HG02852 (cell line): ENCODE measurements around the gene EXOC1.
"Not testable (repeated sequence)": the region's sequence is repeated elsewhere in the genome, so short reads cannot be mapped to it uniquely, and the experiment has no call there.

ENCODE experiments used
- ATAC-seq: cut with Tn5 transposase; IDR thresholded peaks from one replicate; pipeline ENCODE4 v1.9.1; 2021; ENCODE audit warnings: mild to moderate bottlenecking, moderate library complexity; ENCODE audit not compliant: unreplicated experiment

Gene EXOC1, protein sequence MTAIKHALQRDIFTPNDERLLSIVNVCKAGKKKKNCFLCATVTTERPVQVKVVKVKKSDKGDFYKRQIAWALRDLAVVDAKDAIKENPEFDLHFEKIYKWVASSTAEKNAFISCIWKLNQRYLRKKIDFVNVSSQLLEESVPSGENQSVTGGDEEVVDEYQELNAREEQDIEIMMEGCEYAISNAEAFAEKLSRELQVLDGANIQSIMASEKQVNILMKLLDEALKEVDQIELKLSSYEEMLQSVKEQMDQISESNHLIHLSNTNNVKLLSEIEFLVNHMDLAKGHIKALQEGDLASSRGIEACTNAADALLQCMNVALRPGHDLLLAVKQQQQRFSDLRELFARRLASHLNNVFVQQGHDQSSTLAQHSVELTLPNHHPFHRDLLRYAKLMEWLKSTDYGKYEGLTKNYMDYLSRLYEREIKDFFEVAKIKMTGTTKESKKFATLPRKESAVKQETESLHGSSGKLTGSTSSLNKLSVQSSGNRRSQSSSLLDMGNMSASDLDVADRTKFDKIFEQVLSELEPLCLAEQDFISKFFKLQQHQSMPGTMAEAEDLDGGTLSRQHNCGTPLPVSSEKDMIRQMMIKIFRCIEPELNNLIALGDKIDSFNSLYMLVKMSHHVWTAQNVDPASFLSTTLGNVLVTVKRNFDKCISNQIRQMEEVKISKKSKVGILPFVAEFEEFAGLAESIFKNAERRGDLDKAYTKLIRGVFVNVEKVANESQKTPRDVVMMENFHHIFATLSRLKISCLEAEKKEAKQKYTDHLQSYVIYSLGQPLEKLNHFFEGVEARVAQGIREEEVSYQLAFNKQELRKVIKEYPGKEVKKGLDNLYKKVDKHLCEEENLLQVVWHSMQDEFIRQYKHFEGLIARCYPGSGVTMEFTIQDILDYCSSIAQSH

DNA sequence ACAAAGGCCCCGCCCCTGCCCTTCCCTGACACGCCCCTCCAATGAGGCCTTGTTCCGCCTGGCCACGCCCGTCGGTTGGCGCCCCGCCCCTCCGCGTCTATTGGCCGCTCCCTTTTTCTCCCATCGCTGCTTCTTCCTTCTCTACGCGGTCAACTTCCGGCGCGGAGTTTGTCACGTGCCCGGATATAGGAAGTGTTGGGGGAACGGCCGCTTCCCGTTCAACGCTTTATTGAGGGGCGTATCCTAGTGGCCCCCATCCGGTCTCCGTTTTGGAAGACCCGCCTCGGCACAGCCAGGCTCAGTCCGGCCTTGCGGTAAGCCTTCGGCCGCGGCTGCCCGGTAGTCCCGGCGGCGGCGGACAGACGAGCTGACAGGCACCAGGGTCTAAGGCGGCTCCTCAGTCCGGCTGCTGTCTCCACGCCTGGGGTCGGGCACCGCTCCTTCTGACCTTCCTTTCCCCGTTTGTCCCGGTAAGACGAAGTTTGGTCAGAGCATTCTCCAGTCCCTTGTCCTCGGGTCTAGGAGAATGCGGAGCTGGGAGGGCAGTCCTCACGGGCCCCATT lies at the start of gene EXOC1:
Gene EXOC1 (plus strand): TSS at position 165 of the 563 bp plus-strand sequence. CDS start 4,676 bp downstream, outside the sequence.
- peak; percentile 97 for ATAC-seq

DNA sequence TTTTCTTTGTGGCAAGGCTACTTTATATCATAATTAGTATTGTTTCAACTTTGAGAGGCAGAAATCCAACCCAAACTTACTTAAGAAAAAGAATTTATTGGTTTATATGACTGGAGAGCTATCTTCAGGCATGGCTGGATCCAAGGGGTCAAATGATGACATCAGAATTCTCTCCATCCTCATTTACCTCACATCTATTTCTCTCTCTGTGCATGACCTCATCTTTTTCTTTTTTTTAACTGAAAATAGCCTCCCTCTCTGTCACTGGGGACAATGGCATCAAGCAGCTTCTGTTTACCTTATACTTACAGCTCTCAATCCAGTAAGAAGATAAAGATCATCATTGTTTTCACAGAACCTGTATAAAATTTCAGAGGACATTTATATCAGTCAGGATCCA lies 45.9 kb upstream of the EXOC1 start:
- no peak for ATAC-seq

DNA sequence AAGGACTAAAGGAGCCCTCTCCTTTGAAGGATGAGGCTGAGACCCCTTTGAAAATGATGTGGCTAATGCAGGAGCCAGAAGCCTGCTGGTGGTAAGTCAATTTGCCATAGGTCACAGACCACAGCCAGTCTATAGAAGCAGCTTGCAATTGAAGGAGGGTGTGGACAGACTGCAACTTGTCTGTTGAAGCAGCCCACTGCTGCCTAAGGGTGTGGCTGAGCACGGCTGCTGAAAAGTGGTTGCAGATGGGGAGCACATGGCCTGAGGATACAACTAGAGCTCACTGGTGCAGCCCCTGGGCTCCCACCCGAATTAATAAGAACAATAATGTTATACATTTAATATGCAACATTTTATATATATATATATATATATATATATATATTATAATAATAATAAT lies 45.3 kb upstream of the EXOC1 start:
- ATAC-seq = no peak

DNA sequence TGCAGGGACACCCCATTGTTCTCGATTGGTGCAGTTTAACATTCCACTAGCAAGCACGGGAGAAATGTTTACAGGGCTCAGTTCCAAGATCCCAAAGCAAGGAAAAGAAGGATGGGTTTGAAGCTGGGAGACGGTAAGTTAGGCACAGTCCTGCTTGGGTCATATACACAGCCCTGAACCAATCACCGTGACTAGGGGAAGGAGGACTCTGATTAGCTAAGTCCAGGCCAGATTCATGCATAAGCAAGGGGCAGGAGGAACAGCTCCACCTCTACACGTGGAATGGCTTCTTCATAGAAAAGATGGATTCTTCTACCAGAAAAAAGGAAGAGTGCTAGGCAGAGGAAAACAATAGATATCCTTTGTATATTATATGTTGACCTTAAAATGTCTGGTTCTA lies 44.8 kb upstream of the EXOC1 start:
- ATAC-seq = no peak

DNA sequence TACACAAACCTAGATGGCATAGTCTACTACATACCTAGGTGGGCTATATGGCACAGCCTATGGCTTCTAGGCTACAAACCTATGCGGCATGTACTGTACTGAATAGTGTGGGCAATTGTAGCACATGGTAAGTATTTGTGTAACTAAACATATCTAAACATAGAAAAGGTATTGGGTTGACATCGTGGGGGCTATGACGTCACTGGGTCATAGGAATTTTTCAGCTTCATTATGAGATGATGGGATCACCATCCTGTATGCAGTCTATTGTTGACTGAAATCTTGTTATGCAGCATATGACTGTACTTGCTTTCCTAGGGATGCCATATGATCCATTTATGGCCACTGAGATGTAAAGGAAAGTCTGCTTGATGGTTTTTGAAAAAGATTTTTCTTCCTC lies 35.8 kb upstream of the EXOC1 start:
- ATAC-seq = no peak

DNA sequence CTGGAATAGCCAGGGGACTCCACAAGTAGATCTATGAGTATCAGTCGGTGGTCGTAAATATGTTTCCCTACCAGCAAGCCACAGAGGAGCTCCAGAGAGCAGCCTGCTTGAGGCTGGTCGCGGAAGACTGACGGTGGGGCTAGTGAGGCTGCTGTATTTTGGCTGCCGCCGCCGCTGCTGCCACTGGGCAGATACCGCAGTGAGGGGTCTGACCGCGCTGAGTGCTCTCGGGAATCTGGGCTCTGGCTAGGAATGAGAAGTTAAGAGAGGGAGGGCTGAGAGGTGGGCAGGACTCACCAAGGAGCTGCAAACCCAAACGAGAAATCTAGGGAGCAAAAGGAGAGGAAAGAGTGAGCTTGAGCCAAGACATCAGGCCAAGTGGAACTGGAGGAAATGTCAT lies 33.8 kb upstream of the EXOC1 start, which contains the start of gene EXOC1L:
Gene EXOC1L (plus strand): TSS at position 157 of the 400 bp plus-strand sequence. CDS start 237 bp downstream, at position 394.
- no peak for ATAC-seq

DNA sequence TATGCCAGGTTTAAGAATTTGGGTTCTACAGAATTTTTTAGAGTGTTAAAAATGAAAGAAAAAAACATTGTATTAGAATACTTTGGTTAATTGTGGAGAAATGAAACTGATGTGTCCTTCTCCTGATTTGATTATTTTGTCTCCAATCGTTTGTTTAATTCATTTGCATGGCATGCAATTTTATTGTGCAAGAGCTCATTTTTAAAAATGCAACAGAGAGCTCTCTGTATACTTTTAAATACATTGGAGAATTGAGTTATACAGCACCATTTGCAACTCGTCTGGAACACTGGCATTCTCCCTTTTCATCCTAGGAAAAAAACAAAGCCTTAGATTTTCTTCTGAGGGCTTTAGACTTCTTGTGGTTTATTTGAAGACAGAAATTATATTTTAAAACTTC lies 33.2 kb upstream of the EXOC1 start:
- ATAC-seq = no peak

DNA sequence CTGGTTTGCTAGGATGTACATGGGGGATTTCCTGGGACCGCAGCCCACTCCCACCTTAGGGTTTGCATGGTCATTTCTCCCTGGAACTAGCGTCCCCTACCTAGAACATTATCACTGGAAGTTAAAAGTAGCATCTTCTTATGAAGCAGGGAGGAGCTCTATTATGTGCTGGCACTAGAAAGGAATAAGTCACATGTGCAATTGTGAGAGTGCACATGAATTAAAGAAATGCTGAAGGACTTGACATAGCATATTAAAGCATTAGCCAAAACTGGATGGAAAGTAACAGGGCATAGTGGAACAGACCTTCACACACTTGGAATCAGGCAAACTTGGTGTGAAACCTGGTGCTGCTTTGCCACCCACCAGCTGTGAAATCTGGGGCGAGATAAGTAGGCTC lies 31.1 kb upstream of the EXOC1 start:
- no peak for ATAC-seq

DNA sequence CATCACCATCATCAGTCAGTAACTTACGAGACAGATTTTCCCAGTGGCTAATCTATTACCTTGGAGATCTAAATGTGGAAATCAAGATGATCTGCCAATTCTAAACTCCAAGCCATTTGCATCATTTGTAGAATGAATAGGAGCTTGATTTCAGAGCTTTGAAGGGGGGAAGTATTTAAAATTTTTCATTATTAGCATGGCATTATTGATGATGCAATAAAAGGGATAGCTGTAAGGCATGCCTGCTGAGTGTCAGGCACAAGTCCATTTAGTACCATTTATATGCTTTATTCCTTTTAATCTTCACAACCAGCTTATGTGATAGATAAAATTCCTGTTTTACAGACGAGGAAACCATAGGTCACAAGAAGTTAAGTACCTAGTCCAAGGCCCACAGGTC lies 28.6 kb upstream of the EXOC1 start:
- no peak for ATAC-seq

DNA sequence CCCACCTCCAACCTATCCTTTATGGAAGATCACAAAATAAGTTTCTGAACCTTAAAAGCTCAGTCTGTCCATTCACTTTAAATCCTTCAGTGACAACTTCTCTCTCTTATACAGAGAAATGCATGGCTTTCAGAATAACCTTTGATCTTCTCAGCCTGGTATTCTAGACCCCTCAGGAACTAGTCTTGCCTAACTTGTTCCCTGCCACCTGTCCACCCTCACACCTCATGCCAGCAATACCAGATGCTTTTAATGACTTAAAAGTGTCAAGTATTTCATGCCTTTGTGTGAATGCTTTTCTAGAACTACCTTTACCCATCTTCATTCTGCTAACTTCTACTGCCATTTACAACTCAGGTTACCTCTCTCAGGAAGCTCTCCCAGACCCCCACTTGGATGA lies 26.5 kb upstream of the EXOC1 start:
- ATAC-seq = no peak

DNA sequence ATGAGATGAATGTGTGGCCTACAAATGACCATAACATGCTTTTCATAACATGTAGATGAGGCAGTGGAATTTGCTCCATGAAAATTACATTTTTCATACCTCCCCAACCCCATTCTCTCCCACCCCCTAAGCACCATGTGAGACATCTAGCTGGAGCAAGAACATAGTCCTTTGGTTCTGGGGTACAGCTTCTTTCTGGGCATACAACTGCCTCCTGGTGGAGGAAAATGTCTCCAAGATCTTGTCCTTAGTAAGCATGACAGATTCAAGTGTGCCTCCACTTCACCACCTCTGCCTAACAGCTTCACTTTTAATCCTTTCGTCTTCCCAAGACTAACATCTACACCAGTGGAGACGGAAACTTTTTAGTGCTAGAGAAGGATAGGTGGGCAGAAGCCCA lies 25.9 kb upstream of the EXOC1 start:
- no peak for ATAC-seq

DNA sequence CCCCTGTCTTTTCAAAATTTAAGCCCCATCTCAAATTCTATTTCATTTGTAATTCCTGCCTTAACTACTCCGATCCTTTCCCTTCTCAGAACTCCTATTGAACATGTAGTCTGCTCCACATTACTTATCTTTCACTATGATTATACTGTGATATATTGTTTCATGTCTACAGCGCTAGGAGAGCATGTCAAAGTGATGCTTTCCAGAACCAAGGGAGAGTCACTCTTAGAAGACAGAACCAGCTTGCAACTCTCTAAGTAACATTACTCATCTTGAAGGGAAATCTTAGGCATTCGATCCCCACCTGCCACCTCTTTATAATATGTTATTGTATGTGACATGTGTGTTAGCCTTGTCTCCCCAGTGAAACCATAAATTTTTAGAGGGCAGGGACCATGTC lies 23.4 kb upstream of the EXOC1 start:
- ATAC-seq = no peak

DNA sequence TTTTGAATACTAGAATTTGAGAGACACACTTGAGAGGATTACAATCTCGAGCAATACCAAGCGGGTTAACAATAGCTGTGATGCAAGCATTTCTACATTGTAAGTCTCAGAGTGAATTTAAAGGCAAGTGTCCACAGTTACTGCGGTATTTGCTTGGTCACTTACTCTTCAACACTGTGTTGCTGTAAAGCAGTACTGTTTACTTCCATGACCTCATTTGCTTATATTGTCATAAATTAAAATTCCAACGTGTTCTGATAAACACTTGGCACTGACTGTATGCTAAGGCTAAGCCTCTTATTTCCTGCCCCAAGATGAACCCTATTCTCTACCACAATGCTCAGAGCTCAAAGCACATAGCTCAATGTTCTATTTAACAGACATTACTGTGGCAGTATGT lies 22.7 kb upstream of the EXOC1 start:
- ATAC-seq = no peak

DNA sequence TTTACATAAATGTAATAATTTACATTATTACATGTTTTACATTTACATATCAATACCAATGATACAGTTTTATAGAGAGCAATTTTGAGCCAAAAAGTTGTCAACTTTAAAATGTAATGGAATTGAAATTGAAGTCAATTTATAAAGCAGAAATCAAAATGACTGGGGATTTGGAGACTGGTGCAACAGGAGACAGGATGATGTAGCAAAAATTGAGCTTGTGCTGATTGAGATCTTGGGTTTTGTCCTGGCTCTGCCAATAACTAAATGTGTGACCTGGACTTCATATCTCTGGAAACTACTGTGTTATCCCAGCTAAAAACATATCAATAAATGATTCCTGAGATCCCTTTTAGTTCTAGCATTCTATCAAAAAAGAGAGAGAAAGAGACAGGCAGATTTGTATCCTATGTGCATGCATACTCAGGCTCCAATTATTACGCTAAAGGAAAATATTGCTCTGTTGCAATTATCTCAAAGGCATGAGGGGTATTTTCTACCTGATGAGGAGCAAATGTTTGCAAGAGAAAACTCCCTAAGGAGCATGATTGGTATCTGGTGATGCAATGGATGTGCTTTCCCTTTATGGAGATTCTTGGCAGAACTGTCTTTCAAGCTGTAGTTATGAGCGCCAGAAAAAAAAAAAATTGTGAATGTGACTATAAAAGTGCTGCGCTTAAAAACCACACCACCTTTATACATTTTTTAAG lies 19.2 kb upstream of the EXOC1 start:
- no peak for ATAC-seq

DNA sequence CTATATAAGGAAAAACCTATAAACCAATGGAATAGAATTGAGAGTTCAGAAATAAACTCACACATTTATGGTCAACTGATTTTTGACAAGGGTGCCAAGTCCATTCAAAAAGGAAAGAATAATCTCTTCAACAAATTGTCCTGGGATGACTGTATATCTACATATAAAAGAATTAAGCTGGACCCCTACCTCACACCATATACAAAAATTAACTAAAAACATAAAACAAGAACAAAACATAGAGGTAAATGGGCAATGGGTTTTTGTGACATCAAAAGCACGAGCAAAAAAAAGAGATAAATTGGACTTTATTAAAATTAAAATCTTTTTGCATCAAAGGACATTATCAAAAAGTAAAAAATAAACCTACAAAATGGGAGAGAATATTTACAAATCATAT lies 15.5 kb upstream of the EXOC1 start:
- ATAC-seq = no peak

DNA sequence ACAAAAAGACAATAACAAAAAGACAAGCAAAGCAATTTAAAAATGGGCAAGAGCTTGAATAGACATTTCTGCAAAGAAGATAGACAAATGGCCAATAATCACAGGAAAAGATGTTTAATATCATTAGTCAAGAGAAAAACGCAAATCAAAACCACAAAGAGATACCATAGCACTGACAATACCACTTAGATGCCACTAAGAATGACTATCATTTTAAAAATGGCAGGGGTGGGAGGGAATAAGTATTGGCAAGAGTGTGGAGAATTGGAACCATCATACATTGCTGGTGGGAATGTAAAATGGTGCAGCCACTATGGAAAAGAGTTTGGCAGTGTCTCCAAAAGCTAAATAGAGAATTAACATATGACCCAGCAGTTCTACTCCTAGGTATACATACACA lies 15.1 kb upstream of the EXOC1 start:
- ATAC-seq = no peak

DNA sequence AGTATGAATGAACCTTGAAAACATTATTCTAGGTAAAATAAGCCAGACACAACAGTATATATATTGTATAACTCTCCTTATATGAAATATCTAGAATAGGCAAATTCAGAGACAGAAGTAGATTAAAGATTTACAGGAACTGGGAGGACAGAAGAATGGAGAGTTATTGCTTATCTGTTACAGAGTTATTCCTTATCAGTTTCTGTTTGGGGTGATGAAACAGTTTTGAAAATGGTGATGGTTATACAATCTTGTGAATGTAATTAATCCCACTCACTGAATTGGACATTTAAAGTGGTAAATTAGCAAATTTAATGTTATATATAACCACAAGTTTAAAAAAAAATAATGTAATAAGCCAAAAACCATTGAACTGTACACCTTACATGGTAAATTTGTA lies 14.5 kb upstream of the EXOC1 start:
- no peak for ATAC-seq

DNA sequence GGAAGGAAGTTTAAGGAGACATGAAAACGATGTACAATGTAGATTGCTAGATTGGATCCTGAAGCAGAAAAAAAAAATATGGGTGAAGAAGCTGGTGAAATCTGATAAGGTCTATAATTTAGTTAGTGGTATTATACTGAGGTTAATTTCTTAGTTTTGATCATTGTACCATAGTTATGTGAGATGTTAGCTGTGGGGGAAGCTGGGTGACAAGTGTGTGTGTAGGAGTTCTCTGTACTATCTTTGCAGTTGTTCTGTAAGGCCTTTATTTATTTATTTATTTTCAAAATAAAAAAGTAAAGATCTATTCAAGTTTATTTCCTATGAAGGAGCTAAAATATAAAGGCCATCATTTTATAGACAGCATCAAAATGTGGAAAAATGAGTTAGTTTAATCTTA lies 12.5 kb upstream of the EXOC1 start:
- no peak for ATAC-seq

DNA sequence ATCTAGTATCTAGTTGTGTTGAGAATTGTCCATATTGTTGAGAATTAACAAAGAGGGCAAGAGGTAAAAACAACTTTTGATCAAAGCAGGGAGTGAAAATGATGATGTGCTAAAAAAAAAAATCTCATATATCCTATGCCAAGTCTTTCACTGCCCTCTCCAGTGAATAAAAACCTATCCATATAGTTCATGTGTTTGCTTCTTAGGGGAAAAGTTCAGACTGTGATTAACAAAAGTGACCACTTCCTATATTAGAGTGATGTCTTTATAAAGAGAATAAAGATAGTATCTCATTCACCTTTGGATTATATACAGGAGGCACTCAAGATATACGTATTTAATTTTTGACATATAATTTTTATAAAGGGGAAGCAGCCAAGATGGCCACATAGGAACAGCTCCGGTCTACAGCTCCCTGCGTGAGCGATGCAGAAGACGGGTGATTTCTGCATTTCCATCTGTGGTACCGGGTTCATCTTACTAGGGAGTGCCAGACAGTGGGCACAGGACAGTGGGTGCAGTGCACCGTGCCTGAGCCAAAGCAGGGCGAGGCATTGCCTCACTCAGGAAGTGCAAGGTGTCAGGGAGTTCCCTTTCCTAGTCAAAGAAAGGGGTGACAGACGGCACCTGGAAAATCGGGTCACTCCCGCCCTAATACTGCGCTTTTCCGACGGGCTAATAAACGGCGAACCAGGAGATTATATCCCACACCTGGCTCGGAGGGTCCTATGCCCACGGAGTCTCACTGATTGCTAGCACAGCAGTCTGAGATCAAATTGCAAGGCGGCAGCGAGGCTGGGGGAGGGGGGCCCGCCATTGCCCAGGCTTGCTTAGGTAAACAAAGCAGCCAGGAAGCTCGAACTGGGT lies 11.8 kb upstream of the EXOC1 start:
- ATAC-seq = not testable (repeated sequence)

DNA sequence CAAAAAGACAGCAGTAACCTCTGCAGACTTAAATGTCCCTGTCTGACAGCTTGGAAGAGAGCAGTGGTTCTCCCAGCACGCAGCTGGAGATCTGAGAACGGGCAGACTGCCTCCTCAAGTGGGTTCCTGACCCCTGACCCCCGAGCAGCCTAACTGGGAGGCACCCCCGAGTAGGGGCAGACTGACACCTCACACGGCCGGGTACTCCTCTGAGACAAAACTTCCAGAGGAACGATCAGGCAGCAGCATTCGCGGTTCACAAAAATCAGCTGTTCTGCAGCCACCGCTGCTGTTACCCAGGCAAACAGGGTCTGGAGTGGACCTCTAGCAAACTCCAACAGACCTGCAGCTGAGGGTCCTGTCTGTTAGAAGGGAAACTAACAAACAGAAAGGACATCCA lies 11.1 kb upstream of the EXOC1 start:
- ATAC-seq = not testable (repeated sequence)
